ENCODE measurements around the gene UBALD2. TPM values are rescaled to one million over a fixed set of nuclear protein-coding genes. Genes with fewer than 3 reads are reported as not detected.

The UBALD2 gene
- total and polyA plus RNA-seq, 2 of the 13 experiments (the other 11 are each of a cell fraction or from before 2014, with no cell fraction given) = 3.3 to 89.7 TPM

DNA sequence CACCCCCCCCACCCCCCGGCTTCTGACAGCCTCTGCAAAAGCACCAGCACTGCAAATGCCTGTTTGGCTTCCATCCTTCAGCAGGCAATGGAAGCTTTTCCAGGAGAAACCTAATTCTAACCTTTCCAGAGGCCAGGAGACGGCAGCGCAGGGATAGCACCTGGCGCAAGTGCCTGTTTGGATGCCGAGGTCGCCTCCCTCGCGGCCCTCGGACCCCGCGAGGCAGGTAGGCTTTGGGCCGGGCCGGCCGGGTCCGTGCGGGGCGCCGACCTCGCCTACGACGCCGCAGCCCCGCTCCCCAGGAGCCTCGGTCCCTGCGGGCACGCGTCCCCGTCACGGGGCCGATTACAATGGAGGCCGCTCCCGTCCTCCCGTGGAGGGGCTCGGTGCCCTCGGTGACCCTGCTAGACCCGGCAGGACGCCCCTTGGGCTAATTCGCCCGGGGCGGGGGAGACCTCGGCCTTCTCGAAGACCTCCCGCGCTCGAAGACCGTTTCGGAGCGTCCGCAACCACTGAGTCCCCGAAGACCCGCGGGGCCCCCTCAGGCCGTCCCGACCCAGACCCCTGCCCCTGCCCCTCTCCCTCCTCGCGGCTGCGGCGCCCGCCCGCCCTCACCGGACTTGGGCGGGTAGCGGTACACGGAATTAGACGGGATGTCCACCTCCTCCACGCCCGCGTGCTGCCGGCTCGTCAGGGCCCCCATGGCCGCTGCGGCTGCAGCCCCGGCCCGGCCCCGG lies 25.4 kb upstream of the UBALD2 start (continued):
- TF ChIP-seq ZMYM3 (CRISPR knock-in tag; IDR thresholded peaks at IDR 0.05) (no peak), ZNF292 (CRISPR knock-in tag; IDR thresholded peaks at IDR 0.05; ENCODE audit: borderline replicate concordance, low read depth) (no peak), IKZF1 (IDR thresholded peaks at IDR 0.05) (no peak), REPIN1 (CRISPR knock-in tag; IDR thresholded peaks at IDR 0.05; ENCODE audit: borderline replicate concordance, low read depth) (no peak), MYNN (CRISPR knock-in tag; IDR thresholded peaks at IDR 0.05; ENCODE audit: low read depth) (no peak), ZNF121 (CRISPR knock-in tag; IDR thresholded peaks at IDR 0.05) (no peak), SMAD9 (CRISPR knock-in tag; IDR thresholded peaks at IDR 0.05) (no peak), ATF7 (IDR thresholded peaks at IDR 0.05) (no peak), ATF7 (CRISPR knock-in tag; IDR thresholded peaks at IDR 0.05) (no peak), ZKSCAN1 (IDR thresholded peaks at IDR 0.05; ENCODE audit: low read length) (no peak), ISL2 (CRISPR knock-in tag; IDR thresholded peaks at IDR 0.05) (no peak), ZNF33A (CRISPR knock-in tag; IDR thresholded peaks at IDR 0.05; ENCODE audit: borderline replicate concordance) (no peak), SRY (CRISPR knock-in tag; IDR thresholded peaks at IDR 0.05) (peak; percentile 60; the same call in 1 of the 2 replicates), ZNF589 (CRISPR knock-in tag; conservative IDR thresholded peaks at IDR 0.05) (0 out of 2 replicates have a peak, but pooled peaks have one; percentile 11), ZBTB1 (CRISPR knock-in tag; IDR thresholded peaks at IDR 0.05; ENCODE audit: borderline replicate concordance) (no peak), EHMT2 (IDR thresholded peaks at IDR 0.05; ENCODE audit: borderline replicate concordance, low read depth, low read length) (no peak), SATB2 (CRISPR knock-in tag; IDR thresholded peaks at IDR 0.05) (no peak), ELF1 (CRISPR knock-in tag; IDR thresholded peaks at IDR 0.05) (no peak), ZNF558 (CRISPR knock-in tag; IDR thresholded peaks at IDR 0.05; ENCODE audit: borderline replicate concordance) (no peak), ZNF724P (CRISPR knock-in tag; IDR thresholded peaks at IDR 0.05; ENCODE audit: borderline replicate concordance) (no peak), ZFYVE20 (CRISPR knock-in tag; IDR thresholded peaks at IDR 0.05; ENCODE audit: borderline replicate concordance, low read depth) (no peak), ZNF83 (CRISPR knock-in tag; IDR thresholded peaks at IDR 0.05; ENCODE audit: borderline replicate concordance) (0 out of 2 replicates have a peak, but pooled peaks have one; percentile 37)
- TF ChIP-seq, protein P1, sequence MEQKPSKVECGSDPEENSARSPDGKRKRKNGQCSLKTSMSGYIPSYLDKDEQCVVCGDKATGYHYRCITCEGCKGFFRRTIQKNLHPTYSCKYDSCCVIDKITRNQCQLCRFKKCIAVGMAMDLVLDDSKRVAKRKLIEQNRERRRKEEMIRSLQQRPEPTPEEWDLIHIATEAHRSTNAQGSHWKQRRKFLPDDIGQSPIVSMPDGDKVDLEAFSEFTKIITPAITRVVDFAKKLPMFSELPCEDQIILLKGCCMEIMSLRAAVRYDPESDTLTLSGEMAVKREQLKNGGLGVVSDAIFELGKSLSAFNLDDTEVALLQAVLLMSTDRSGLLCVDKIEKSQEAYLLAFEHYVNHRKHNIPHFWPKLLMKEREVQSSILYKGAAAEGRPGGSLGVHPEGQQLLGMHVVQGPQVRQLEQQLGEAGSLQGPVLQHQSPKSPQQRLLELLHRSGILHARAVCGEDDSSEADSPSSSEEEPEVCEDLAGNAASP (CRISPR knock-in tag; IDR thresholded peaks at IDR 0.05; ENCODE audit: borderline replicate concordance) = no peak
- TF ChIP-seq, protein P2, sequence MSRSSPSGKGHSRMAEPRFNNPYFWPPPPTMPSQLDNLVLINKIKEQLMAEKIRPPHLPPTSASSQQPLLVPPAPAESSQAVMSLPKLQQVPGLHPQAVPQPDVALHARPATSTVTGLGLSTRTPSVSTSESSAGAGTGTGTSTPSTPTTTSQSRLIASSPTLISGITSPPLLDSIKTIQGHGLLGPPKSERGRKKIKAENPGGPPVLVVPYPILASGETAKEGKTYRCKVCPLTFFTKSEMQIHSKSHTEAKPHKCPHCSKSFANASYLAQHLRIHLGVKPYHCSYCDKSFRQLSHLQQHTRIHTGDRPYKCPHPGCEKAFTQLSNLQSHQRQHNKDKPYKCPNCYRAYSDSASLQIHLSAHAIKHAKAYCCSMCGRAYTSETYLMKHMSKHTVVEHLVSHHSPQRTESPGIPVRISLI (CRISPR knock-in tag; IDR thresholded peaks at IDR 0.05; ENCODE audit: borderline replicate concordance) = no peak
- TF ChIP-seq, protein P3, sequence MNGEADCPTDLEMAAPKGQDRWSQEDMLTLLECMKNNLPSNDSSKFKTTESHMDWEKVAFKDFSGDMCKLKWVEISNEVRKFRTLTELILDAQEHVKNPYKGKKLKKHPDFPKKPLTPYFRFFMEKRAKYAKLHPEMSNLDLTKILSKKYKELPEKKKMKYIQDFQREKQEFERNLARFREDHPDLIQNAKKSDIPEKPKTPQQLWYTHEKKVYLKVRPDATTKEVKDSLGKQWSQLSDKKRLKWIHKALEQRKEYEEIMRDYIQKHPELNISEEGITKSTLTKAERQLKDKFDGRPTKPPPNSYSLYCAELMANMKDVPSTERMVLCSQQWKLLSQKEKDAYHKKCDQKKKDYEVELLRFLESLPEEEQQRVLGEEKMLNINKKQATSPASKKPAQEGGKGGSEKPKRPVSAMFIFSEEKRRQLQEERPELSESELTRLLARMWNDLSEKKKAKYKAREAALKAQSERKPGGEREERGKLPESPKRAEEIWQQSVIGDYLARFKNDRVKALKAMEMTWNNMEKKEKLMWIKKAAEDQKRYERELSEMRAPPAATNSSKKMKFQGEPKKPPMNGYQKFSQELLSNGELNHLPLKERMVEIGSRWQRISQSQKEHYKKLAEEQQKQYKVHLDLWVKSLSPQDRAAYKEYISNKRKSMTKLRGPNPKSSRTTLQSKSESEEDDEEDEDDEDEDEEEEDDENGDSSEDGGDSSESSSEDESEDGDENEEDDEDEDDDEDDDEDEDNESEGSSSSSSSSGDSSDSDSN (CRISPR knock-in tag; IDR thresholded peaks at IDR 0.05) = peak; percentile 49; the same call in 1 of the 2 replicates

All from HepG2 (cell line).